Karpas-422 (cell line): ENCODE results near the gene RBM25. TPM values are rescaled to one million over a fixed set of nuclear protein-coding genes. Genes with fewer than 3 reads are reported as not detected.

Experiments used
- DNase-seq: peaks from one replicate; pipeline ENCODE4 v3.0.0-alpha.2; 2015
- H2AFZ ChIP-seq: fragments of 200-600 bp; sonication (generic); 2 replicates; pipeline ENCODE4 v1.6.1; 2014; ENCODE audit warnings: antibody characterized with exemption, low read length, mixed read lengths
- H3K27ac ChIP-seq: fragments of 200-600 bp; sonication (generic); 2 replicates; pipeline ENCODE4 v1.5.1; 2014; ENCODE audit warnings: mild to moderate bottlenecking, low read length, moderate library complexity
- H3K27me3 ChIP-seq: fragments of 200-600 bp; sonication (generic); 2 replicates; pipeline ENCODE4 v1.6.1; 2014; ENCODE audit warnings: low read length, mixed read lengths
- H3K36me3 ChIP-seq: fragments of 200-600 bp; sonication (generic); 2 replicates; pipeline ENCODE4 v1.6.1; 2014; ENCODE audit warnings: low read length, mixed read lengths; ENCODE audit not compliant: insufficient read depth
- H3K4me1 ChIP-seq: fragments of 200-600 bp; sonication (generic); 2 replicates; pipeline ENCODE4 v1.6.1; 2014; ENCODE audit warnings: mild to moderate bottlenecking, low read length, mixed read lengths
- H3K4me2 ChIP-seq: fragments of 200-600 bp; sonication (generic); 2 replicates; pipeline ENCODE4 v1.6.1; 2014; ENCODE audit warnings: low read length, low read depth, mild to moderate bottlenecking; ENCODE audit not compliant: poor library complexity, severe bottlenecking
- H3K4me3 ChIP-seq: fragments of 200-600 bp; sonication (generic); 2 replicates; pipeline ENCODE4 v1.5.1; 2014; ENCODE audit warnings: mild to moderate bottlenecking, antibody characterized with exemption, low read length, mixed read lengths
- H3K79me2 ChIP-seq: fragments of 200-600 bp; sonication (generic); 2 replicates; pipeline ENCODE4 v1.6.1; 2014; ENCODE audit warnings: mild to moderate bottlenecking, low read length, mixed read lengths
- H3K9ac ChIP-seq: fragments of 200-600 bp; sonication (generic); 2 replicates; pipeline ENCODE4 v1.6.0; 2014; ENCODE audit warnings: low read length
- H3K9me2 ChIP-seq: fragments of 200-600 bp; sonication (generic), shearing (Covaris generic); replicated peaks from 2 replicates; pipeline ENCODE4 v1.6.0; 2014; ENCODE audit warnings: mild to moderate bottlenecking, low read length, moderate library complexity; ENCODE audit not compliant: insufficient read depth
- H3K9me3 ChIP-seq: fragments of 300-700, 200-600 bp; sonication (generic); 2 replicates; pipeline ENCODE4 v1.6.1; 2014; ENCODE audit warnings: low read length, mixed read lengths
- H4K20me1 ChIP-seq: fragments of 200-600 bp; sonication (generic); 2 replicates; pipeline ENCODE4 v1.6.1; 2014; ENCODE audit warnings: mild to moderate bottlenecking, antibody characterized with exemption, low read length, low read depth; ENCODE audit not compliant: insufficient read depth
- total RNA-seq: library from RNA; depleted of rRNA; stranded (reverse); fragments of >200 nt; shearing (Covaris generic); gene quantifications from 2 replicates; pipeline ENCODE4 v1.2.3, GENCODE V29; 2014; ENCODE audit warnings: low replicate concordance

Gene RBM25
- total RNA-seq, 1 experiment from 2014 or later = 129 TPM

- Histone ChIP-seq H3K79me2 (peaks cover 57% of the 10 kb centered on the region), H3K9ac (peak overlapping the region; percentile 84), H2AFZ (no peak overlapping the region), H3K4me1 (peaks cover 33% of the 10 kb centered on the region), H3K4me2 (peak overlapping the region; percentile 86), H3K27ac (peak overlapping the region; percentile 71), H3K9me2 (no peaks in the 10 kb centered on the region), H4K20me1 (peaks cover 45% of the 10 kb centered on the region), H3K27me3 (no peaks in the 10 kb centered on the region), H3K9me3 (no peaks in the 10 kb centered on the region), H3K4me3 (peak overlapping the region; percentile 78), H3K36me3 (peaks cover 38% of the 10 kb centered on the region)
- peak; percentile 72 for DNase-seq
Observed at GRCh38 chr14:73058922-73059673, 764 bp downstream of the RBM25 start.

- Histone ChIP-seq H2AFZ (no peak overlapping the region), H3K4me1 (no peaks in the 10 kb centered on the region), H3K27me3 (no peaks in the 10 kb centered on the region), H3K27ac (no peak overlapping the region), H3K4me3 (no peak overlapping the region), H3K79me2 (peaks cover 99% of the 10 kb centered on the region), H3K9me2 (no peaks in the 10 kb centered on the region), H3K9me3 (no peaks in the 10 kb centered on the region), H4K20me1 (peaks cover 67% of the 10 kb centered on the region), H3K4me2 (no peak overlapping the region), H3K9ac (no peak overlapping the region), H3K36me3 (peaks cover 61% of the 10 kb centered on the region; the same call in 1 of the 2 replicates)
- DNase-seq = no peak
Observed at GRCh38 chr14:73069585-73069984, 11.3 kb downstream of the RBM25 start.

GRCh38 chr14:73091044-73091443 is 32.7 kb downstream of the RBM25 start:
- H3K9me3 ChIP-seq = no peaks in the 10 kb centered on the region
- H3K4me3 ChIP-seq = no peak overlapping the region
- H3K9me2 ChIP-seq = no peaks in the 10 kb centered on the region
- peaks cover 4% of the 10 kb centered on the region; the same call in 1 of the 2 replicates for H4K20me1 ChIP-seq
- no peaks in the 10 kb centered on the region for H3K4me1 ChIP-seq
- no peak overlapping the region for H3K4me2 ChIP-seq
- peaks cover 56% of the 10 kb centered on the region for H3K36me3 ChIP-seq
- H3K79me2 ChIP-seq = peaks cover 83% of the 10 kb centered on the region
- H3K27me3 ChIP-seq = no peaks in the 10 kb centered on the region
- DNase-seq = no peak
- no peak overlapping the region for H3K9ac ChIP-seq
- no peak overlapping the region for H2AFZ ChIP-seq
- H3K27ac ChIP-seq = no peak overlapping the region

DNA sequence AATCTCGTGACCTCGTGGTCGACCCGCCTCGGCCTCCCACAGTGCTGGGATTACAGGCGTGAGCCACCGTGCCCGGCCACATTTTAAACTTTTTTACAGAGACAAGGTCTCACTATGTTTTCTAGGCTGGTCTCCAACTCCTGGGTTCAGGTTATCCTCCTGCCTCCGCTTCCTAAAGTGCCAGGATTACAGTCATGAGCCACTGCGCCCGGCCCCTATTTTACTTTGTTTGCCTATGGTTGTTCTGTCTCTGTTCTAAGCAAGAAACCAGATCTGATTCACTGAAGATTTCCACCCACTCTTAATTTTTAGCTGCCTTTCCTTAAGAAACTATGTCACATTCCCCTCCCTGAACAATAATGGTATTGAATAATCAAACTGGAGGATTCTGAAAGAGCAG is 39.1 kb downstream of the RBM25 start:
- no peak overlapping the region for H3K4me3 ChIP-seq
- H3K79me2 ChIP-seq = peaks cover 64% of the 10 kb centered on the region

DNA sequence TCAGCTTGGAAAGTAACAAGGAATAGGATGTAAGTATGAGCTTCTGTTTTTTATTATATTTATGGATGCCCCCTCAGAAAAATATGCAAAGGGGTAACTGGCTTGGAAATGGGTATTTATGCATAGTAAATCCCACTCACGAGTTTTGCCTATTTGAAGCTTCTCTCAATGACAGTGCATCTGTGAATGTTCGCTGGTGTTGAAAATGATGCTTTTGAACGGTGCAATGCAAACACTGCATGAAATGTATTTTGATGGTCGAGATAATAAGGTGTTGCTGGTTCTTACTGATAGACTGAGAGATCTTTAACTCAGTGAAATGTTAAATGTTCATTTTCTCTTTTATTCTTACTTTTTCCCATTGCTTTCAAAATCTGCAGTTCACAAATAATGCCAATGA is 42.0 kb downstream of the RBM25 start:
- peaks cover 53% of the 10 kb centered on the region for H3K79me2 ChIP-seq
- no peak for DNase-seq
- H3K9ac ChIP-seq = no peak overlapping the region
- H3K27me3 ChIP-seq = no peaks in the 10 kb centered on the region
- no peak overlapping the region for H3K4me3 ChIP-seq
- no peaks in the 10 kb centered on the region for H3K9me2 ChIP-seq
- H3K4me1 ChIP-seq = no peaks in the 10 kb centered on the region
- H2AFZ ChIP-seq = no peak overlapping the region
- peaks cover 69% of the 10 kb centered on the region for H3K36me3 ChIP-seq
- H3K27ac ChIP-seq = no peak overlapping the region
- H3K4me2 ChIP-seq = no peak overlapping the region
- H3K9me3 ChIP-seq = no peaks in the 10 kb centered on the region
- no peaks in the 10 kb centered on the region; the same call in 1 of the 2 replicates for H4K20me1 ChIP-seq

More for the DNA sequence above, 39.1 kb downstream of the RBM25 start:
- no peak for DNase-seq
- Histone ChIP-seq H3K4me2 (no peak overlapping the region), H3K27ac (no peak overlapping the region), H3K9me3 (no peaks in the 10 kb centered on the region), H3K4me1 (no peaks in the 10 kb centered on the region), H3K9me2 (no peaks in the 10 kb centered on the region), H3K36me3 (peaks cover 54% of the 10 kb centered on the region), H4K20me1 (peaks cover 4% of the 10 kb centered on the region), H3K9ac (no peak overlapping the region), H3K27me3 (no peaks in the 10 kb centered on the region), H2AFZ (no peak overlapping the region)

DNA sequence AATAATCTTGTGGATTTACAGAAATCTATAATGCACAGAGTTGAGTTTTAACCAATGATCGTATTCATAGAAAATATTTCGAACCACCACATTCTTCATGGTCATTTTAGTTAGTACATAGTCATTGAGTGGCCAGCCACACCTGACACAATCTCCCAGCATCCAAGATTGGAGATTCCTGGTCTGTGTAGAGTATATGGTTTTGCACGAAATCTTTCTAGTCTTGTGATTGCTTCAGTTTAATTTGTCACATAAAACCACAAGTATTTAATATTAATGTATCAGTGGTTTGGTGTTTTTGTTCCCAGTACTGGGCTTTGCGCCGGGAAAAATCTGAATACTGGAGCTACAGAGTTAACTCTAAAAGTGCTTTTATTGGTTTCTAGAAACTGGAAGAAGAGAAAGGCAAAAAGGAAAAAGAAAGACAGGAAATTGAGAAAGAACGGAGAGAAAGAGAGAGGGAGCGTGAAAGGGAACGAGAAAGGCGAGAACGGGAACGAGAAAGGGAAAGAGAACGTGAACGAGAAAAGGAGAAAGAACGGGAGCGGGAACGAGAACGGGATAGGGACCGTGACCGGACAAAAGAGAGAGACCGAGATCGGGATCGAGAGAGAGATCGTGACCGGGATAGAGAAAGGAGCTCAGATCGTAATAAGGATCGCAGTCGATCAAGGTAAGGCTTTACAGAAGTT is 44.6 kb downstream of the RBM25 start:
- Histone ChIP-seq H3K9me2 (no peaks in the 10 kb centered on the region), H3K4me3 (no peak overlapping the region), H3K36me3 (peaks cover 73% of the 10 kb centered on the region), H3K27ac (no peak overlapping the region), H3K79me2 (peaks cover 38% of the 10 kb centered on the region), H3K27me3 (no peaks in the 10 kb centered on the region), H3K4me2 (no peak overlapping the region), H3K9ac (no peak overlapping the region), H4K20me1 (no peaks in the 10 kb centered on the region; the same call in 1 of the 2 replicates), H3K4me1 (no peaks in the 10 kb centered on the region), H3K9me3 (no peaks in the 10 kb centered on the region), H2AFZ (no peak overlapping the region)
- DNase-seq = no peak

DNA sequence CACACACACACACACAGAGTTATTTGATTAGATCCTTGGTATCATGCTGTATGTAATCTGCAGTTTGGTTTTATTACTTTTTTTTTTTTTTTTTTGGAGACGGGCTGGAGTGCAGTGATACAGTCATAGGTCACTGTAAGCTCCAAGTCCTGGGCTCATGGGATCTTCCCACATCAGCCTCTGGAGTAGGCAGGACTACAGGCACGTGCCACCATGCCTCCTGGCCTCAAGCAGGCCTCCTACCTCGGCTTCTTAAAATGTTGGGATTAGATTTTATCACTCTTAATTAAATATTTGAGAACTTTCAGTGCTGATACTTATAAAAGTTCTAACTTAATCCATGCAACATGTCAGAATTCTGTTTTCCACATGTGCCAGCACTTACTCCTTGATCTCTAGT is 46.7 kb downstream of the RBM25 start:
- Histone ChIP-seq H2AFZ (no peak overlapping the region), H4K20me1 (no peaks in the 10 kb centered on the region), H3K9me2 (no peaks in the 10 kb centered on the region), H3K4me2 (no peak overlapping the region), H3K27me3 (no peaks in the 10 kb centered on the region), H3K79me2 (peaks cover 27% of the 10 kb centered on the region), H3K4me3 (no peak overlapping the region), H3K9me3 (no peaks in the 10 kb centered on the region), H3K27ac (no peak overlapping the region), H3K36me3 (peaks cover 71% of the 10 kb centered on the region), H3K4me1 (no peaks in the 10 kb centered on the region), H3K9ac (no peak overlapping the region)
- DNase-seq = no peak

DNA sequence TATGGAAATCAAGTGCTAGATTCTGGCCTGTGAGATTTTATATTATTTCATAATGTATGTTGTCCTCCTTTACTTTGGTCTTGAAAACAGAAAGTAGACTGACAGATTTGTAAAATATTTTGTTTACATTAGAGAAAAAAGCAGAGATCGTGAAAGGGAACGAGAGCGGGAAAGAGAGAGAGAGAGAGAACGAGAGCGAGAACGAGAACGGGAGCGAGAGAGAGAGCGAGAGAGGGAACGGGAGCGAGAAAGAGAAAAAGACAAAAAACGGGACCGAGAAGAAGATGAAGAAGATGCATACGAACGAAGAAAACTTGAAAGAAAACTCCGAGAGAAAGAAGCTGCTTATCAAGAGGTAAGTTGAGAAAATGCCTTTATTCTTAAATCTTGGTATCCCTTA is 47.4 kb downstream of the RBM25 start:
- H3K4me1 ChIP-seq = no peaks in the 10 kb centered on the region
- H3K9me3 ChIP-seq = no peaks in the 10 kb centered on the region
- DNase-seq = no peak
- H3K9ac ChIP-seq = no peak overlapping the region
- H3K27ac ChIP-seq = no peak overlapping the region
- no peak overlapping the region for H2AFZ ChIP-seq
- H4K20me1 ChIP-seq = no peaks in the 10 kb centered on the region
- no peak overlapping the region for H3K4me2 ChIP-seq
- H3K79me2 ChIP-seq = peaks cover 21% of the 10 kb centered on the region
- H3K9me2 ChIP-seq = no peaks in the 10 kb centered on the region
- peaks cover 71% of the 10 kb centered on the region for H3K36me3 ChIP-seq
- no peak overlapping the region for H3K4me3 ChIP-seq
- H3K27me3 ChIP-seq = no peaks in the 10 kb centered on the region
